ENCODE results near the gene ATP8A1.

- no peak for TF ChIP-seq ZNF274 (IDR thresholded peaks at IDR 0.05; ENCODE audit: low read depth, low read length)
- TF ChIP-seq YY1 (IDR thresholded peaks at IDR 0.05; ENCODE audit: insufficient read depth, insufficient read length) = no peak
- no peak for TF ChIP-seq SUZ12 (IDR thresholded peaks at IDR 0.05; ENCODE audit: extremely low read depth, insufficient read depth, insufficient read length)
These were observed 166.9 kb downstream of the ATP8A1 start for GRCh38 chr4:42490015-42490414.

Data from NT2/D1 (cell line).